GM18511 (cell line): ENCODE measurements around the gene SPEF2.
"Not testable (repeated sequence)": the region's sequence is repeated elsewhere in the genome, so short reads cannot be mapped to it uniquely, and the experiment has no call there.

Experiments used
- ATAC-seq: cut with Tn5 transposase; IDR thresholded peaks from one replicate; pipeline ENCODE4 v1.9.1; 2021; ENCODE audit warnings: mild to moderate bottlenecking, moderate library complexity; ENCODE audit not compliant: unreplicated experiment

Gene SPEF2

DNA sequence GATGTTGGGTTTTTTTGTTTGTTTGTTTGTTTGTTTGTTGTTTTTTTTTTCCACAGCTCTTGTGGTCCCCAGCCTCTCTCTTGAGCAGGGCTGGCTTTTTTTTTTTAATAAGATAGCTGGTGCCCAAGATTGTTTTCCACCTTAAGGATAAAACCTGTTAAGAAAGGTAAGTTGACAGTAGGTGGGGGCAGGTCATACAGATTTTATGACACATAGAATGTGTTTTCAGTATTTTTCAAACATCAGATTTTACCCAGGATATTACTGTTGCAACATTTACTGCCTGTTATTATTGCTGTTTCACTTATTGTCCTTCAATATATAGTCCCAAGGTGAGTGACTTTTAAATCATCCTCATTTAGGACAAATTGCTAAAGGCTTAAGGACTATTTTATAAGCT is 235.1 kb downstream of the SPEF2 start:
- no peak for ATAC-seq

GRCh38 chr5:35853631-35854030 is 236.0 kb downstream of the SPEF2 start:
- no peak for ATAC-seq

DNA sequence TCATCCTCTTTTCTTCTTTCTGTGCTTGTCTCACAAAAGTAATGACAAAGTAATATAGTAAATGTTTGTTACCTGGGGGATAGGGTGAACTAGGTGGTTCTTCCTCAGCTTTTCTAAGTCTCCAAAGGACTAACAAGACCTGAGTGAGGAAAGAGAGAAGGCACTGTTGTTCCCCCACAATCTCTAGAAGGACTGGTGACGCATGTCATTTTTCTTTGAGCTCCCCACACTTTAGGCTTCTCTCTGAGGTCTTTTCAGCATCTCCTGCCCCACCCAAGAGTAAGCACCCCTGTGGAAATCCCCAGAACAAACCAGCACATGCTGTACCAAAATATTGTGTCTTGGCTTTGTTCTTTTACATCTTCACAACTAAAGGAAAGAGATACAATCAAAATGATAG is 236.6 kb downstream of the SPEF2 start:
- ATAC-seq = no peak

DNA sequence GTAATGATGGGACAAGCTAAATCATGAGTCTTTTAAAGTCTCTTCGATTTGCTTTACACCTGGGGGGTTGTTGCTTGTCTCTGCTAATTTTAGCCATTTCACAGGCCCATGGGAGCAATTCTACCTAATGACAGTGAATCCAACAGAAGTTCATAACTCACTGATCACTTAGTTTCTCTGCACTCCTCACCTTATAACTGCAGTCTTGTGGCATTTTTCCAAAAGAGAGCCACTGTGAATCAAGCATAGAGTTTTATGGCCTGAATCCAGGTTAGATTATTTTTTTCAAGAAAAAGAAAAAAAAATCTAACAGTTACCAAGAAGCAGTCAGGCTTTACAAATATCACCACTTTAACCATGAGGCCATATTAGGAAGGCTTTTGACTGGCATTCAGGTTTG is 237.5 kb downstream of the SPEF2 start:
- ATAC-seq = no peak

- not testable (repeated sequence) for ATAC-seq
These were observed 238.6 kb downstream of the SPEF2 start for GRCh38 chr5:35856186-35856764.

DNA sequence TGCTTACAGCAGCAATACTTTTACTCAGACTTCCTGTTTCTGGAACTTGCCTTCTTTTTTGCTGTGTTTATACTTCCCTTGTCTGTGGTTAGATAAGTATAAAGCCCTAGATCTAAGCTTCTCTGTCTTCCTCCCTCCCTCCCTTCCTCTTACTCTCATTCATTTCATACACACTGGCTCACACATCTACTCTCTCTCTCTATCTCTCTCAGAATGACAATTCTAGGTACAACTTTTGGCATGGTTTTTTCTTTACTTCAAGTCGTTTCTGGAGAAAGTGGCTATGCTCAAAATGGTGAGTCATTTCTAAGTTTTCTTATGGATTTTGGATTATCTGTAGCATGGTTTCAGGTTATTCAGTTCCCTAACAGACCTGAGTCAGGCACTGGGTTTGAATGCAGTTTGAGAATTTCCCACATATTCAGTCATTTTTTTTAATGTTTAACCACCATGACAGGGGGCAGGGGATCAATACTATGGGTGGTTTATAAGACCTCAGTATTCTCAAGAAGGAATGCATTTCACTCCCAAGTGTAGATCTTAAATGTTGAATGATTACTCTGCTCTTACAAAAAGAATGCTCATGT is 239.2 kb downstream of the SPEF2 start, which contains the start of gene IL7R:
TSS of gene IL7R (plus strand) at position 127 of the 587 bp plus-strand sequence. CDS start at position 214, 87 bp downstream.
- ATAC-seq = no peak

DNA sequence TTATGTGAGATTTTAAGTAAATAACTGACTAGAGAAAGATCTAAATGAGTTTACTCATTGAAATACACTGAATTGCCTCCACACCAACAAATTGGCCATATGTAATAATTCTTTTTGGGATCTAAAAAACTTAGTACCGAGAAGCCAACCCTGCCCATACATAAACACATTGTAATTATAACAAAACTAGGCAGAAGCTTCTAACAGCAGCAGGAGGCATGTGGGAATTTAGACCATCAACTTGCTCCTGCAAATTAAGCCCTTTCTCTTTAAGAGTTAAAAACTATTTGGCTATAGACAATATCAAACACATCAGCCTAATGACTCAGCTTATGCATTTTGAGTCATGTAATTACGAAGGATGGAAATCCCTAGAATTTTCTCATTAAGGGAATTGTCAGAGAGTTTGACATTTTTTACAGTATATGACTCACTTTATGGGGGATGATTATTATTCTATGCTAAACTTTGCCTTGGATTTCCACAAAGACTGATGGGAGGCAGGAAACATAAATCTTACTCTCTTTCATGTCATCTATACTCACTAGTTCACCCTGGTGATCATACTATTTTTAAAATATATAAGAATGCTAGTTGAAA is 240.0 kb downstream of the SPEF2 start:
- ATAC-seq = no peak

GRCh38 chr5:35859101-35859661 is 241.5 kb downstream of the SPEF2 start:
- ATAC-seq = no peak

GRCh38 chr5:35860686-35861085 is 243.0 kb downstream of the SPEF2 start:
- ATAC-seq = no peak

GRCh38 chr5:35861718-35862117 is 244.1 kb downstream of the SPEF2 start:
- no peak for ATAC-seq

- no peak for ATAC-seq
These were observed 244.5 kb downstream of the SPEF2 start for GRCh38 chr5:35862126-35862525.

GRCh38 chr5:35863159-35863558 is 245.5 kb downstream of the SPEF2 start:
- peak; percentile 76 for ATAC-seq
